Measurements from ENCODE around the gene TRIM10.

GRCh38 chr6:30151580-30151979 lies 9.4 kb downstream of the TRIM10 start:
- TF ChIP-seq CTCF (IDR thresholded peaks at IDR 0.05) (no peak), EZH2 (IDR thresholded peaks at IDR 0.05; ENCODE audit: borderline replicate concordance, insufficient read depth, low read depth, low read length, poor library complexity, severe bottlenecking) (no peak)

All from B cell (primary cell).